ENCODE measurements around the gene SMCO3. TPM values are rescaled to one million over a fixed set of nuclear protein-coding genes. Genes with fewer than 3 reads are reported as not detected.

The SMCO3 gene
- total RNA-seq, 1 experiment from 2014 or later = not detected

DNA sequence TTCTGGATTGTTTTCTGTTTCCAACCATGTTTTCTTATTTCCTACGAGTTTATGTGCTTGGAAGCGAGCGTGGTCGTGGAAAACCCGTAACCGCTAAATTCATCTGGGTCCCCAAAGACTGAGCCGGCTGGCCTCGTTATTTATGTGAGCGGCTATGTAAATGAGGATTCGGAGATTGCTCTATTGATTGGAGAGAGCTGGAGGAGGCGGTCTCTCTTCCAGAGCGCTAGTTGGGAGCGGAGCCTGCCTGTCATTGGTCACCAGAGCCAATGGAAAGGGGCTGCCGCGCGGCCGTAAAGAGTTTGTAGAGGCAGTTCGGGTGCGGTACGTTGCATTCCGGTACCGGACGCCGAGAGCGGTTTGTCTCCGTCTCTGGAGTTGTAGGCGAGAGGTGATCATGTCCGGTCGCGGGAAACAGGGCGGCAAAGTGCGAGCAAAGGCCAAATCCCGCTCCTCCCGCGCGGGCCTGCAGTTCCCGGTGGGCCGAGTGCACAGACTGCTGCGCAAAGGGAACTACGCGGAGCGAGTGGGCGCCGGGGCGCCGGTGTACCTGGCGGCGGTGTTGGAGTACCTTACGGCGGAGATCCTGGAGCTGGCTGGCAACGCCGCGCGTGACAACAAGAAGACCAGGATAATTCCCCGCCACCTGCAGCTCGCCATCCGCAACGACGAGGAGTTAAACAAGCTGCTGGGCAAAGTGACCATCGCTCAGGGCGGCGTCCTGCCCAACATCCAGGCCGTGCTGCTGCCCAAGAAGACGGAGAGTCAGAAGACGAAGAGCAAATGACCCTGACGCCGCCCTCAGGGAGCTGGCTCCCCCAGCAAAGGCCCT, 39.7 kb downstream of the SMCO3 start:
- peak overlapping the region; percentile 76 for H3K27ac ChIP-seq (ENCODE audit: low read depth, low read length)
- peak overlapping the region; percentile 80 for H3K4me2 ChIP-seq (ENCODE audit: low read length)
- no peaks in the 10 kb centered on the region for H3K36me3 ChIP-seq (ENCODE audit: control insufficient read depth in 1 of 2, insufficient read depth in 2 of 2, low read length in 2 of 2)
- H3K9me2 ChIP-seq (ENCODE audit: insufficient read depth) = no peaks in the 10 kb centered on the region
- no peaks in the 10 kb centered on the region for H3K27me3 ChIP-seq (ENCODE audit: insufficient read depth, low read length)
- DNase-seq (ENCODE audit: low read depth, low spot score) (peak; percentile 74), ATAC-seq (peak; percentile 73)
- H4K20me1 ChIP-seq (ENCODE audit: insufficient read depth) = no peaks in the 10 kb centered on the region
- TF ChIP-seq YY1 (IDR thresholded peaks at IDR 0.05; ENCODE audit: extremely low read depth, insufficient replicate concordance, low read depth, low read length) (no peak), CBX3 (IDR thresholded peaks at IDR 0.05; ENCODE audit: low read depth) (no peak), POLR2AphosphoS5 (IDR thresholded peaks at IDR 0.05; ENCODE audit: low read depth, low read length) (peak; percentile 86), REST (IDR thresholded peaks at IDR 0.05; ENCODE audit: low read depth) (no peak), EZH2phosphoT487 (IDR thresholded peaks at IDR 0.05; ENCODE audit: borderline replicate concordance) (no peak), ZNF274 (IDR thresholded peaks at IDR 0.05; ENCODE audit: low read depth, low read length) (no peak), CEBPB (IDR thresholded peaks at IDR 0.05; ENCODE audit: low read depth) (no peak), CTCF (IDR thresholded peaks at IDR 0.05 in 2 of 3, conservative IDR thresholded peaks at IDR 0.05 in 1 of 3; ENCODE audit: borderline replicate concordance in 1 of 3, insufficient read depth in 1 of 3, low read depth in 2 of 3, low read length in 2 of 3) (no peak), SRF (IDR thresholded peaks at IDR 0.05; ENCODE audit: low read depth) (no peak), SP1 (IDR thresholded peaks at IDR 0.05; ENCODE audit: low read depth) (peak; percentile 94), EGR1 (IDR thresholded peaks at IDR 0.05; ENCODE audit: low read depth) (no peak), SIN3A (IDR thresholded peaks at IDR 0.05; ENCODE audit: low read depth) (no peak), FOSL1 (IDR thresholded peaks at IDR 0.05; ENCODE audit: low read depth) (no peak)
- TF ChIP-seq, protein P1, sequence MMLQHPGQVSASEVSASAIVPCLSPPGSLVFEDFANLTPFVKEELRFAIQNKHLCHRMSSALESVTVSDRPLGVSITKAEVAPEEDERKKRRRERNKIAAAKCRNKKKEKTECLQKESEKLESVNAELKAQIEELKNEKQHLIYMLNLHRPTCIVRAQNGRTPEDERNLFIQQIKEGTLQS (IDR thresholded peaks at IDR 0.05) = no peak
- TSS peak; percentile 86 for BruUV-seq (replicated peaks)
- POLR2A ChIA-PET = interaction anchor here (1.2 to 2.9 kb wide), 2 partner anchors 15 to 29 kb away, joined by 3 to 13 read pairs; partner anchors contain the start of genes C12orf60 and WBP11
- H3K9ac ChIP-seq (ENCODE audit: low read length) = peak overlapping the region; percentile 73
- H3K9me3 ChIP-seq (ENCODE audit: control insufficient read depth in 1 of 2, insufficient read depth in 1 of 2, low read depth in 1 of 2, low read length in 2 of 2) = no peaks in the 10 kb centered on the region
- intact Hi-C loops (cut with micrococcal nuclease) = loop anchor here (5.0 kb wide), 1 partner anchor 142 kb away; no protein-coding TSS in a partner anchor
- RAD21 ChIA-PET (ENCODE audit: low non-redundant PET in 1 of 2, low total read pairs in 2 of 2, uncharacterized antibody in 2 of 2, unreplicated experiment in 2 of 2) = no interaction called here
- CTCF ChIA-PET = no interaction called here
- H3K79me2 ChIP-seq (ENCODE audit: insufficient read depth, low read length) = no peaks in the 10 kb centered on the region
- H3K4me1 ChIP-seq (ENCODE audit: control insufficient read depth in 1 of 2, insufficient read depth in 2 of 2, low read length in 2 of 2) = peaks cover 21 to 44% of the 10 kb centered on the region in 2 experiments
- peak overlapping the region; percentile 64 to 65 for H3K4me3 ChIP-seq (replicated peaks in 1 of 2; ENCODE audit: low read depth in 1 of 2, low read length in 2 of 2)
- H2AFZ ChIP-seq (ENCODE audit: low read depth, low read length, poor library complexity, severe bottlenecking) = no peak overlapping the region
